NCI-H1105 treated with DMSO at 0.1 percent for 48 hours (cell line): ENCODE results near the gene PPP1R7.
"Not testable (repeated sequence)": the region's sequence is repeated elsewhere in the genome, so short reads cannot be mapped to it uniquely, and the experiment has no call there.

Source experiments
- DNase-seq: peaks from one replicate; lab custom pipeline; 2025; lab: John Stamatoyannopoulos, UW

Gene PPP1R7

GRCh38 chr2:241195506-241196130 is 45.4 kb downstream of the PPP1R7 start:
- no peak for DNase-seq

DNA sequence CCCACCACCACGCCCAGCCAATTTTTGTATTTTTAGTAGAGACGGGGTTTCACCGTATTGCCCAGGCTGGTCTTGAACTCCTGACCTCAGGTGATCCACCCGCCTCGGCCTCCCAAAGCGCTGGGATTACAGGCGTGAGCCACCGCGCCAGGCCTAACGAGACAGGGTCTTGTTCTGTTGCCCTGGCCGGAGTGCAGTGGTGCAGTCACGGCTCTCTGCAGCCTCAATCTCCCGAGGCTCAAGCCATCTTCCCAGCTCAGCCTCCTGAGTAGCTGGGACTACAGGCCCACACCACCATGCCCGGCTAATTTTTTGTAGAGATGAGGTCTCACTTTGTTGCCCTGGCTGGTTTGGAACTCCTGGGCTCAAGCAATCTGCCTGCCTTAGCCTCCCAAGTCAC is 47.0 kb downstream of the PPP1R7 start:
- DNase-seq: not testable (repeated sequence)

DNA sequence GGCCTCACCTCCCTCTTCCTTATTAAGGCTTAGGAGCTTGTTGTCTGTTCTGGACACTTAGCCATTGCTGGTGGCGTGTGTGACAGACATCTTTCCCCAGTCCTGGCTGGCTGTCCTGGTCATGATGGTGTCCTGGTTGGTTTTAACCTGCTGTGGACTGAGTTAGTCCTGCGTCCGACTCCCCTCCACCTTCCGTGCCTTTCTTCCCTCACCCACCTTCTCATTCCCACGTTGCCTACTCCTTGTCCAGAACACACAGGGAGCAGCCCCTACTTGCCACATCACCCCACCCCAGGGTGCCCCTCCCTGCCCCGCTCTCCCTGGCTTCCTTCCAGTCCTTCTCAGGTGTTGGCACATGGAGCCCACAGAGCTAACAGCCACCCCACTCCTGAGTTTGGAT is 47.7 kb downstream of the PPP1R7 start:
- no peak for DNase-seq

DNA sequence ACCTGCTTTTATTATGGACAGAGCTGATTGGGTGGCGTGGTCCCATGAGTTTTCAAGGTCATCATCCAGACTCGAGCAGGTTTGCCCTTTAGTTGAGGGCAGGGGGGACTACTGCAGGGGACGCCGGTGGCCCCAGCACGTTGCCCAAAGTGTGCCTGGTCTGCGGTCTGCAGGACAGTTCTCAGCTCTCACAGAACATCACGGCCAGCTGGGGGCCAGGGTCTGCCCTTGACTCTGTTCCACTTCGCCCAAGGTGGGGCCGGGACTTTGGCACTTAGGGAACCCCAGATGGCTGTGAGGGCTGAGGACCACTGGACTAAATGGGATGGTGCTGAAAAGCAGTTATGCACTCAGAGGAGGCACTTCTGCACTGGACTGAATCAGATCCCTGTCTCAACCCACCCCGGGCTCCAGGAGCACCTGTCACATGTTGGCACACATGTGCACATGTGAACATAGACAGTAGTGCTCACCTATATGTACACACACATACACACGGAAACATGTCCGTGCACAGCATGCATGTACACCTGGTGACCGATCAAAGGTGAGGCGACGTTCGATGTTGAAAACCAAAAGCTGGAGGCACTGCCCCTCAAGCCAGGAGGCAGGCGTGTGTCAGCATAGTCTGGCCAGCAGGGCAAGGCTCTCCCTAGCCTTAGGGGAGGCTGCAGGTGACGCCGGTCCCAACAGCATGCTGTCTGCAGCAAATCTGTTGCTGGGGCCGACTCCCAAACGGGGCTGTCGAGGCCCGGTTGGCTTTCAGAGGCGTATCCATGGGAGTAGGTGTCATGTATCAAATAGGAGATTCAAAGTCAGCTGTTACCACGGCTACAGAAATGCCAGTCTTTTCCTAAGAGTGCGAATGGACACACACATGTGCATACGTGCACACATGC is 48.4 kb downstream of the PPP1R7 start:
- DNase-seq: no peak

DNA sequence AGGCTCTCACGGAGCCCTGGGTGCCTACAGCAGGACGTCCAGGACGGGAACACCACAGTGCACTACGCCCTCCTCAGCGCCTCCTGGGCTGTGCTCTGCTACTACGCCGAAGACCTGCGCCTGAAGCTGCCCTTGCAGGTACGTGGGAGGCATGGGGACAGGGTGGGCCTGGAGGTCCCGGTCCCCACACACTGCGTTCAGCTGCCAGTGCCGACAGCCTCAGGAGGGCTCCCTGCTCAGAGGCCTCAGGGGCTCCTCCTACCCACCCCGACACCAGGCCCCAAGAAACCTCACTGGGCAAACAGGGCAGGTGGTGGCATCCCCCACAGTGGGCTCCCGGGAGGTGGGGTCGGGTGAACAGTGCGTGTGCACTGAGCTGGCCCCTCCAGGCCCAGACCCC is 49.0 kb downstream of the PPP1R7 start:
- DNase-seq: no peak

DNA sequence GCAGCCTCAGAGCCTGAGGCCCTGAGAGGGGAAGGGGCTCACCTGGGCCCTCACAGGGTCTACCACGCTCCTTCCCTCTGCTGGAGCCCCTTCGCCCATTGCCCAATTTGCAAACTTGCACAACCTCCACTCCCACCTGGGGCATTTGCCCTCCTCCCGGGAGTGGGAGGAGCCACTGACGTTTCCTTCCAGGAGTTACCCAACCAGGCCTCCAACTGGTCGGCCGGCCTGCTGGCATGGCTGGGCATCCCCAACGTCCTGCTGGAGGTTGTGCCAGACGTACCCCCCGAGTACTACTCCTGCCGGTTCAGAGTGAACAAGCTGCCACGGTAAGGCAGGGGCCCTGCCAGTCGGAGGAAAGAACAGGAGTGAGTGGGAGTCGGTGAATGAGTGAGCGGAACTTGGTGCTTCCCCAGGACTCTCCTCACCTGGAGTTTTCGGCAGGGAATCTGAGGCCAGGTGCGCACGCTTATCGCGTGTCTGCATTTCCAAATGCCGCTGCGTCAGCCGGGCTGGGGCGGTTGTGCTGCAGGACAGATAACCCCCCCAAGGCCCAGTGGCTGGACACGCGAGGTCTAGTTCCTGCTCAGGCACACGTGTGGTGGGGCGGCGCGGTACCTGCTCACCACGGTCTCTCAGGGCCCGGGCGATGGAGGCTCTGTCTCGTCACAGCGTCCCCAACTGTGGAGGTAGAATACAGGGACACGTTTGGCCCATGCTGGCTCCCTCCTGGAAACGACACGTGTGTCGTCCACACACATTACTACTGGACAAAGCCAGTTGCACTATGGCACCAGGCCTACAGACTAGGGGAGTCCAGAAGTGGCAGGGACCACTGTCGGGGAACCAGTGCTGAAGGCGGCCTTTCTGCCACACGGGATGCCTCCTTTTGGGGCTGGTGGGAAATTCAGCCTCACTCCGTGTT is 49.9 kb downstream of the PPP1R7 start:
- no peak for DNase-seq

GRCh38 chr2:241200822-241201395 is 50.6 kb downstream of the PPP1R7 start:
- DNase-seq: no peak

DNA sequence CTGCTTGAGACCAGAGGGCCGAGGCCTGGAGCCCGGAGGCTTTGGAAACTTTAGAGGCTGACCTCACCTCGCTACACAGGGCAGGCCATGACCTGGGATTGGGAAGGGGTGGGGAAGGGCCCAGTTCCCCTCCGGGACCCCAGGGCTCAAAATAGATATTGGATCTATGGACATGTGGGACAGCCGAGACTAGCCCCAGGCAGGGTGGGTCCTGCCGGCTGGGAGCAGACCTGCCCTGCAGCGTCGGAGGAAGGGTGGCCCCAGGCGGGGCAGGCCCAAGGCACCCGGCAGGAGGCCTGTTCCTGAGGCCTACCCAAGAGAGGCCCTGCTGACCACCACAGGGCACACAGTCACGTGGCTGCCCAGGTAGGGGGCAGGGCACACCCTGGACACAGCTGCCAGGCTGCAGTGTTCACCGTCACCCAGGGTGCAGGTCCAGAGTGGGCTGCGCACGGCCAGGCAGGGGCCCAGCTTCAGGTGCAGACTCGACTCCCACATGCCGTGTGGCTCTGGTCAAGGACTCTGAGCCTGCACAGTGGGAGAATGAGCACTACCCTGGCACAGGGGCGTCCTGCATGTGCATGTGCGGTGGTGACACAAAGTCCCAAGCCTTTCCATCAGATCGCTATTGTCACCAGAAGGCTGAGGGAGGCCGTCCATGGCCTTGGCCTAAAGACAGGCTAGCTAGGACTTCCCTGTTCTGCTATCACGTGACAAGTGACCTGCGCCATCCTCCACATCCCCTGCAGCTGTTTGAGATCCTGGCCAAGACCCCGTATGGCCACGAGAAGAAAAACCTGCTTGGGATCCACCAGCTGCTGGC is 51.4 kb downstream of the PPP1R7 start:
- DNase-seq: no peak

DNA sequence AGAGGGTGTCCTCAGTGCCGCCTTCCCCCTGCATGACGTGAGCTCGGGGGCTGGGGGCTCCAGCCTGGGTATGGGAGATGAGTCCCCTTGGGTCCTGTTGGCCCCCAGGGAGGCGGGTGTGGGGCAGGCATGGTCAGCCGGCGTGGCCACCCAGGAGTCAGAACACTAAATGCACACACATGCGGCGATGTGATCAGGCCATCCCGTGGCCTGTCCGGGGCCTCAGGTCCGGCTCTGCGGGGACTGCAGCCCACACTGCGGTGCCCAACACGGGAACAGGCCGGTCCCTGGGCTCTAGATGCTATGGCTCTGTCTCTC is 52.0 kb downstream of the PPP1R7 start:
- no peak for DNase-seq

DNA sequence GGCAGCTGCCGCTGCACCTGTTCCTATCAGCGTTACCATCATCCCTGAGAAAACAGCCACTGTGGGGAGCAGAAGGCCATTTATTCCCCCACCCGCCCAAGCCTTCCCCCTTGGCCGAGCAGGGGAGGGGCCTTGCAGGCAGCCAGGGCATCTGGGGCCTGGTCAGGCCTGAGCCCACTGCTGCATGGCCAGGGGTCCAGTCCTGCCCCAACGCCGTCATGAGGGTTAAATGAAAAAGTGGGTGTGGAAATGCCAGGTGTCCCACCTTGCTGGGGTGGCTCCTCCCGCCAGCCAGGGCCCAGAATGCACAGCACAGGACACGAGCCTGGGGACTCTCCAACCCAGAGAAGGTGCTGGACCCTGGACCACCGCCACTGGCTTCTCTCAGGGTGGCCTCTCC is 52.4 kb downstream of the PPP1R7 start:
- no peak for DNase-seq

DNA sequence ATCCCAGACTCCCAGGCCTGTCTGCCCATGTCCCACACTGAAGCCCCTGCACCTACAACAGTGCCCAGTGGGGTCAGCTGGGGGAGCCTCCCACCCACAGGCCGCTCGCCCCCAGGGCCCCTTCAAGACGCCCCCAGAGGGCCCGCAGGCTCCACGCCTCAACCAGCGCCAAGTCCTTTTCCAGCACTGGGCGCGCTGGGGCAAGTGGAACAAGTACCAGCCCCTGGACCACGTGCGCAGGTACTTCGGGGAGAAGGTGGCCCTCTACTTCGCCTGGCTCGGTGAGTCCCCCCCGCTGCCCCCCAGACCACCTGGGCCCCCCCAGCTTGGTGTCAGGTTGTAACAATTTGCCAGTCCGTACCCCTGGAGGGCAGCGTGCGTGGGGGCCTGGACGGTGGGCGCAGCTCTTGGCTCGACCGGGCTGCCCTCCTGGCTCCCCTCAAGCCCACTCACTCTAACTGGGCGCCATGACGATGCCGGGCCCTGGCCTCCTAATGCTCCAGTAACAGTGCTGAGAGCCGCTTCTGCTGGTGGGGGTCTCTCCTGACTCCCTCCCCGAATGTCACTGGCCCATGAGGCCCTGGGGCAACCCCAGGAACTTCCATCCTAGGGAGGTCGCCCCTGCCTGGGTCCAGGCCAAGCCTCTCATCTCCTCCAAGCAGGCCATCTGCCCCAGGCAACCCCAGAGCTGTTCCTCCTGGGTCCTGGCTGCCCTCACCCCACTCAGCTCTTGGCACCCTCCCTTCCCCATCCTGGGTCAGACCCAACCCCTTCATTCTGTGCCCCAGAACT is 53.1 kb downstream of the PPP1R7 start:
- no peak for DNase-seq

DNA sequence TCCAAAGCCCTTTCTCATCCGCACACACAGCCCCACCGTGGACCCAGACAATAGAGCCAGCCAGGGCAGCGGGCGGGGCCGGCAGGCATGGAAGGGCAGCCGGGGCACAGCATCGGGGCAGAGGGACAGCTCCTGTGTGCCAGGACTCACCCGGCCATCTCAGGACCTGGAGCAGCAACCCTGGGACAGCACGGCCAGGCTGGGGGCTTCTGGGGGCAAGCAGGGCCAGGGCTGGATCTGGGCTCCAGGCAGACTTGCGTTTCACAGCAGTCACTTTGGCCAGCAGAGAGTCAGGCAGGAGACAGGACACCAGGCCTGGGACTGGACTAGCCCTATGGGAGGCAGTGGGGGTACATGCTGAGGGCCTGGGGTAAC is 53.7 kb downstream of the PPP1R7 start:
- DNase-seq: no peak

- no peak for DNase-seq
Observed at GRCh38 chr2:241204490-241204889, 54.2 kb downstream of the PPP1R7 start.

DNA sequence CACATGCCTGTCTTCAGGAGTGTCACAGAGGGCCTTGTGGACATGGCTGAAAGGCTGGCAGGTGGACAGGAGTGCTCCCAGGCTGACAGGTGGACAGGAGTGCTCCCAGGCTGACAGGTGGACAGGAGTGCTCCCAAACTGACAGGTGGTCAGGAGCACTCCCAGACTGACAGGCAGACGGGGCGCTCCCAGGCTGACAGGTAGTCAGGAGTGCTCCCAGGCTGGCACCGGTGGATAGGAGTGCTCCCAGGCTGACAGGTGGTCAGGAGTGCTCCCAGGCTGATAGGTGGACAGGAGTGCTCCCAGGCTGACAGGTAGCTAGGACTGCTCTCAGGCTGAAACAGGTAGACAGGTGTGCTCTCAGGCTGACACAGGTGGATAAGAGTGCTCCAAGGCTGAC is 54.8 kb downstream of the PPP1R7 start:
- DNase-seq: no peak

GRCh38 chr2:241207151-241207550 is 56.9 kb downstream of the PPP1R7 start:
- DNase-seq: no peak

DNA sequence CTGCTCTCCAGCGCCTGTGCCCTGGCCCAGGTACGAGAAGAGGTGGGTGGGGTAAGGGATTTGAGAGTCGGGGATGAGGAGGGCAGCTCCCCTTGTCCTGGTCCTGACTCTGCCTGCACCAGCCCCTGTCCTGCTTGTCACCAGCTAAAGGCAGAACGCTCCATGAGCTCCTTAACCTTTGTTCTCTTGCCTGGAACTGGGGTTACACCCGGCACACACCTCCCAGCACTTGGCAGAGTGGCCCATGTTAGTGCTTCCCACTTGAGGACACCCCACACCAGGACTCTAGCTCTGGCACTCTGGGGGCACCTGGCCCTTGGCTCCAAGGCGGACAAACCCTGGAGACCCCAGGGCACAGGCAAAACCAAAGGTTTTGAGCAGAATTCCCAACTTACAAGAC is 57.4 kb downstream of the PPP1R7 start:
- no peak for DNase-seq

DNA sequence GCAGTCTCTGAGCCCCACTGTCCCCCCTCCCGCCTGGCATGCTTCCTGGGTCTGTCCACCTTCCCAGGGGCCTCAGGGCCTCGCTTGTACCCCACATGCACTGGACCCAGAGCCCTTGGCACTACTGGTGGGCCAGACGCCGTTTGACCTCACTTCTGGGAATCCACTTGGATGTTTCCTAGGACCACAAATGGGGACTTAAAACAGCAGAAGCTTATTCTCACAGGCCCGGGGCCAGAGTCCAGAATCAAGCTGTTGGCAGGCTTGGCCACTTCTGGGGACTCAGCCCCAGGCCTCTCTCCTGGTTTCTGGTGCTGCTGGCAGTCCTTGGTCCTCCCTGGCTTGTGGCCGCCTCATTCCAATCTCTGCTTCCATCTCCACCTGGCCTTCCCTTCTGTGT is 57.8 kb downstream of the PPP1R7 start:
- no peak for DNase-seq

DNA sequence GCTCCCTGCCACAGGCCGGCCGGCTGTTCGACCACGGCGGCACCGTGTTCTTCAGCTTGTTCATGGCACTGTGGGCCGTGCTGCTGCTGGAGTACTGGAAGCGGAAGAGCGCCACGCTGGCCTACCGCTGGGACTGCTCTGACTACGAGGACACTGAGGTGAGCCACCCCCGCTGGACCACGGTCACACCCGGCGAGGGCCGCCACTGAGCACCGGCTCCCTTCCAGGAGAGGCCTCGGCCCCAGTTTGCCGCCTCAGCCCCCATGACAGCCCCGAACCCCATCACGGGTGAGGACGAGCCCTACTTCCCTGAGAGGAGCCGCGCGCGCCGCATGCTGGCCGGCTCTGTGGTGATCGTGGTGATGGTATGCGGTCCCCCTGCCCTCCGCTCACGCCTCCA is 59.0 kb downstream of the PPP1R7 start:
- DNase-seq: no peak

GRCh38 chr2:241211276-241211675 is 61.0 kb downstream of the PPP1R7 start:
- no peak for DNase-seq

DNA sequence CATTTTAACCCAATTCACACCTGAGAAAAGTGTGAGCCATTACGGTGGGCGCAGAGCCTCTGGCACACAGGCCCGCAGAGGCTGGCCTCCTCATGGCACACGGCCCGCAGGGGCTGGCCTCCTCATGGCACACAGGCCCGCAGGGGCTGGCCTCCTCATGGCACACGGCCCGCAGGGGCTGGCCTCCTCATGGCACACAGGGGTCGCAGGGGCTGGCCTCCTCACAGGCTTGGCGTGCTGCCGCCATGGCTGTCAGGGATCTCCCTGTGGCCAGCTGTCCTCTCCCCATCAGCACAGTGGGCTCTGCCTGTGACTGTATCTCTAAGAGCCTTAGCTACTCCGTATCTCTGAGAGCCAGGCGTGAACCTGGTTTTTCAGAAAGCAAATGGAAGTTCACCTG is 62.8 kb downstream of the PPP1R7 start:
- no peak for DNase-seq

DNA sequence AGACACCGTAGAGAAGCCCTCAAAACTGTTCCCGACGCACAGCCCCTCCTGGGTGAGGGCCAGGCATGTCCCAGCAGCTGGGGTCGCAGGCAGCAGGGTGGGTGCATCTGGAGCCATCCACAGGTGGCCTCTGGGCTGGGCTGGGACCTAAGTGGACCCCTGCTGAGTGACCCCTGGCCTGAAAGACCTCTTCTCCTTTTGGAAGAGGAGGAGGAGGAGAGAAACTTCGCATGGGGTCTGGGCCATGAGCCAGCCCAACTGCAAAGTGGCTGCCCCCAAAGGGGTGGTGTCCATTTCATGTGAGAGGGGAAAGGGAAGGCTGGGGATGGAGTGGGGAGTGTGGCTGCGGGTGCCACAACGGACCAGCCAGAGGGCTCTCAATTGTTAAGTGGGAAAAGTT is 63.3 kb downstream of the PPP1R7 start:
- DNase-seq: no peak
